Measurements from ENCODE around the gene OR5H14.

DNA sequence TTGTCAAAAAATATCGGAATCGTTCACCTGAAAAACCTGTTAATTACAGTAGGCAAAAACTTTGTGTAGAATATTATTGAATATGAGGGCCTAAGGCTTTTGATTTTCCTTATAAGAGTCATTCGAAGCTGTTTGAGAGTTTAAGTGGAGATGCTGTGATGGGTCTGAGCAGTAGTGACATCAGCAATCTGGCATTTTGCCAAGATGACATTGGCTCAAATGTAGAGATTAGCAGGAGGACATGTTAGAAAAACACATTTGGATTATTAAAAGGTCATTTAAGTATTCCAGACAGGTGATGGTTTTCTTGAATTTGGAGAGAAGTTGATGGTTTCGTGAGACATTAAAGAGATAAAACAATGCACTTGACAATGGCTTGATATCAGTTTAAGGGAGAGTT lies 47.4 kb upstream of the OR5H14 start:
- TF ChIP-seq CTCF (IDR thresholded peaks at IDR 0.05) (no peak), POLR2A (IDR thresholded peaks at IDR 0.05) (no peak)

Measured in lower leg skin (tissue), 3 donors.